HCT116 (cell line): Measurements from ENCODE around the gene MBTPS1. TPM values are rescaled to one million over a fixed set of nuclear protein-coding genes. Genes with fewer than 3 reads are reported as not detected.

ENCODE experiments used
- ATAC-seq: fragments of 200-7000 bp; cut with Tn5 transposase; 2 replicates; pipeline ENCODE4 v1.9.1; 2020; ENCODE audit warnings: mild to moderate bottlenecking, moderate library complexity
- BruUV-seq: library from RNA; stranded (reverse); fragments of 400-500 nt; replicated peaks from 2 replicates; lab custom pipeline; 2021; lab: Mats Ljungman, UMichigan
- CTCF ChIA-PET: fragments of 300-600 bp; sonication (Branson Sonifier 250); formaldehyde crosslinking; loops from one replicate; lab custom pipeline; 2021; ENCODE audit warnings: antibody characterized with exemption; lab: Charles Lee
- POLR2A ChIA-PET: fragments of 300-600, 350-600 bp; sonication (Branson Sonifier 250); formaldehyde crosslinking; loops from one replicate; lab custom pipeline; 2021; ENCODE audit warnings: antibody characterized with exemption; lab: Charles Lee
- RAD21 ChIA-PET, 2 experiments: fragments of 300-600 bp; sonication (Branson Sonifier 250); formaldehyde crosslinking; loops; one replicate each; lab custom pipeline; 2023; ENCODE audit warnings: low total read pairs in 2 of 2; ENCODE audit not compliant: uncharacterized antibody in 2 of 2, unreplicated experiment in 2 of 2, low non-redundant PET in 1 of 2; lab: Charles Lee
- DNase-seq: peaks from one replicate; pipeline ENCODE4 v3.0.0-alpha.2; 2010; ENCODE audit warnings: low read depth, low spot score
- H2AFZ ChIP-seq: fragments of 200-600 bp; shearing (Covaris generic), sonication (generic); 2 replicates; pipeline ENCODE4 v1.6.1; 2017; ENCODE audit warnings: low read depth, mixed run types, mixed read lengths, antibody characterized with exemption, low read length; ENCODE audit not compliant: poor library complexity, severe bottlenecking
- H3K27ac ChIP-seq: 2 replicates; pipeline ENCODE4 v1.5.1; 2012; ENCODE audit warnings: low read depth, low read length
- H3K27me3 ChIP-seq: fragments of 200-600 bp; sonication (generic); 2 replicates; pipeline ENCODE4 v1.6.1; 2016; ENCODE audit warnings: mixed run types, low read length, mixed read lengths; ENCODE audit not compliant: insufficient read depth
- H3K36me3 ChIP-seq, 2 experiments: fragments of 200-500 bp in 1 of 2; fragments of 200-600 bp in 1 of 2; sonication (Bioruptor generic) in 1 of 2; sonication (generic) in 1 of 2; 2 replicates each; pipeline versions ENCODE4 v1.5.1 to v1.6.1; 2014 to 2016; ENCODE audit warnings: low read length in 2 of 2, inconsistent platforms in 1 of 2, mixed read lengths in 1 of 2, mixed run types in 1 of 2; ENCODE audit not compliant: insufficient read depth in 2 of 2, control insufficient read depth in 1 of 2
- H3K4me1 ChIP-seq, 2 experiments: fragments of 200-600 bp in 1 of 2; sonication (generic) in 1 of 2; 2 replicates each; pipeline versions ENCODE4 v1.5.1 to v1.6.1; 2012 to 2017; ENCODE audit warnings: low read length in 2 of 2, inconsistent platforms in 1 of 2, mild to moderate bottlenecking in 1 of 2, mixed read lengths in 1 of 2, mixed run types in 1 of 2, moderate library complexity in 1 of 2; ENCODE audit not compliant: insufficient read depth in 2 of 2, control insufficient read depth in 1 of 2
- H3K4me2 ChIP-seq: fragments of 200-600 bp; sonication (generic); 2 replicates; pipeline ENCODE4 v1.6.1; 2017; ENCODE audit warnings: mixed run types, low read length, mixed read lengths
- H3K4me3 ChIP-seq, 2 experiments: fragments of 200-600 bp in 1 of 2; sonication (generic) in 1 of 2; replicated peaks in 1 of 2; 2 replicates each; pipeline ENCODE4 v1.5.1; 2011 to 2016; ENCODE audit warnings: low read length in 2 of 2, control low read depth in 1 of 2, low read depth in 1 of 2, mild to moderate bottlenecking in 1 of 2, mixed read lengths in 1 of 2, mixed run types in 1 of 2
- H3K79me2 ChIP-seq: fragments of 200-600 bp; sonication (generic); 2 replicates; pipeline ENCODE4 v1.6.1; 2017; ENCODE audit warnings: mild to moderate bottlenecking, mixed run types, low read length, moderate library complexity, mixed read lengths; ENCODE audit not compliant: insufficient read depth
- H3K9ac ChIP-seq: fragments of 200-600 bp; sonication (generic); 2 replicates; pipeline ENCODE4 v1.6.1; 2016; ENCODE audit warnings: low read length, mixed read lengths
- H3K9me2 ChIP-seq: fragments of 200-600 bp; sonication (generic), shearing (Covaris generic); 2 replicates; pipeline ENCODE4 v1.6.1; 2017; ENCODE audit warnings: mixed run types, mild to moderate bottlenecking, moderate library complexity; ENCODE audit not compliant: insufficient read depth
- H3K9me3 ChIP-seq, 2 experiments: fragments of 200-500 bp in 1 of 2; fragments of 200-600 bp in 1 of 2; sonication (Bioruptor generic) in 1 of 2; sonication (generic) in 1 of 2; 2 replicates each; pipeline ENCODE4 v1.6.1; 2014 to 2017; ENCODE audit warnings: low read length in 2 of 2, mixed read lengths in 2 of 2, inconsistent platforms in 1 of 2, low read depth in 1 of 2, mild to moderate bottlenecking in 1 of 2, mixed run types in 1 of 2, moderate library complexity in 1 of 2; ENCODE audit not compliant: control insufficient read depth in 1 of 2, insufficient read depth in 1 of 2
- H4K20me1 ChIP-seq: fragments of 200-600 bp; sonication (generic), shearing (Covaris generic); 2 replicates; pipeline ENCODE4 v1.6.1; 2017; ENCODE audit warnings: mixed run types, mild to moderate bottlenecking, moderate library complexity; ENCODE audit not compliant: insufficient read depth
- MAX ChIP-seq: IDR thresholded peaks from 2 replicates; pipeline ENCODE4 v1.6.1; 2012
- SP1 ChIP-seq: IDR thresholded peaks from 2 replicates; pipeline ENCODE4 v1.6.1; 2012; ENCODE audit warnings: low read depth
- intact Hi-C: fragments of 100-400 bp; cut with micrococcal nuclease; formaldehyde crosslinking; loops from 2 replicates; pipeline ENCODE4 v1.10.0; 2022
- total RNA-seq: library from RNA; stranded (reverse); gene quantifications from one replicate; pipeline ENCODE4 v1.2.1, GENCODE V29; 2021; ENCODE audit not compliant: unreplicated experiment
- TF ChIP-seq, protein P1 (sequence below), 3 experiments: fragments of 200-600 bp in 1 of 3; sonication (generic) in 1 of 3; IDR thresholded peaks in 2 of 3; conservative IDR thresholded peaks in 1 of 3; 2 replicates each; pipeline ENCODE4 v1.5.1; 2012 to 2017; ENCODE audit warnings: low read depth in 2 of 3, low read length in 2 of 3, antibody characterized with exemption in 1 of 3, borderline replicate concordance in 1 of 3, control low read depth in 1 of 3, mild to moderate bottlenecking in 1 of 3, mixed read lengths in 1 of 3, mixed run types in 1 of 3, moderate library complexity in 1 of 3; ENCODE audit not compliant: insufficient read depth in 1 of 3

Gene MBTPS1
- total RNA-seq, 1 experiment from 2014 or later = 111 TPM

GRCh38 chr16:84159007-84159406 lies 42.3 kb upstream of the MBTPS1 start (continued):
- TF ChIP-seq MAX = no peak
- TF ChIP-seq, protein P1, sequence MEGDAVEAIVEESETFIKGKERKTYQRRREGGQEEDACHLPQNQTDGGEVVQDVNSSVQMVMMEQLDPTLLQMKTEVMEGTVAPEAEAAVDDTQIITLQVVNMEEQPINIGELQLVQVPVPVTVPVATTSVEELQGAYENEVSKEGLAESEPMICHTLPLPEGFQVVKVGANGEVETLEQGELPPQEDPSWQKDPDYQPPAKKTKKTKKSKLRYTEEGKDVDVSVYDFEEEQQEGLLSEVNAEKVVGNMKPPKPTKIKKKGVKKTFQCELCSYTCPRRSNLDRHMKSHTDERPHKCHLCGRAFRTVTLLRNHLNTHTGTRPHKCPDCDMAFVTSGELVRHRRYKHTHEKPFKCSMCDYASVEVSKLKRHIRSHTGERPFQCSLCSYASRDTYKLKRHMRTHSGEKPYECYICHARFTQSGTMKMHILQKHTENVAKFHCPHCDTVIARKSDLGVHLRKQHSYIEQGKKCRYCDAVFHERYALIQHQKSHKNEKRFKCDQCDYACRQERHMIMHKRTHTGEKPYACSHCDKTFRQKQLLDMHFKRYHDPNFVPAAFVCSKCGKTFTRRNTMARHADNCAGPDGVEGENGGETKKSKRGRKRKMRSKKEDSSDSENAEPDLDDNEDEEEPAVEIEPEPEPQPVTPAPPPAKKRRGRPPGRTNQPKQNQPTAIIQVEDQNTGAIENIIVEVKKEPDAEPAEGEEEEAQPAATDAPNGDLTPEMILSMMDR (IDR thresholded peaks at IDR 0.05 in 2 of 3, conservative IDR thresholded peaks at IDR 0.05 in 1 of 3; ENCODE audit: borderline replicate concordance in 1 of 3, insufficient read depth in 1 of 3, low read depth in 2 of 3, low read length in 2 of 3) = no peak

DNA sequence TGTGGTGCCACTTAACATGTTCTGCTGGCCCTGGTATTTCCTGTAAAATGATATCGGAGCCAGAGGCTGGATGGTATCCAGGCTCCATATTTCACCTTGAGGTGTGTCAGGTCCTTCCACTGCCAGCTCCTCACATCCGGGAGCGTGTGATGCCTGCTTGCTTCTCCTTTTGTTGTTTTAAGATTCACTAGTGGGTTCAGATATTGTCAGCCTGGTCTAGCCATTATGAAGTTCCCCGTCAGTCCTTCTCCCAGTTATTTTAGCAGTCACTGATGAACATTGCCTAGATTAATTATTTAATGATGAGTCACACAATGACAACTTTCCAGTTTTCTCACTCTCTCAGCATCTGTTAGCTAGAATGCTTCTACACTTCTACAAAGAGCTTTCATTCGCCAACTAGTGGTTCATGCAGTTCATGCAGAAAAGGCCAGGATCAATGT lies 39.6 kb upstream of the MBTPS1 start:
- Histone ChIP-seq H3K27ac (no peak overlapping the region), H3K4me3 (no peak overlapping the region), H4K20me1 (no peaks in the 10 kb centered on the region), H2AFZ (no peak overlapping the region), H3K79me2 (no peaks in the 10 kb centered on the region), H3K4me1 (peaks cover 0 to 10% of the 10 kb centered on the region in 2 experiments; a peak in 2 of 4 replicates), H3K27me3 (peaks cover 7% of the 10 kb centered on the region; the same call in 1 of the 2 replicates), H3K9me3 (no peaks in the 10 kb centered on the region; a peak in 1 of 4 replicates), H3K9ac (no peak overlapping the region), H3K4me2 (no peak overlapping the region), H3K36me3 (no peaks in the 10 kb centered on the region), H3K9me2 (no peaks in the 10 kb centered on the region)
- intact Hi-C loops = no loop called here
- POLR2A ChIA-PET = no interaction called here
- TF ChIP-seq, protein P1 (IDR thresholded peaks at IDR 0.05 in 2 of 3, conservative IDR thresholded peaks at IDR 0.05 in 1 of 3; ENCODE audit: borderline replicate concordance in 1 of 3, insufficient read depth in 1 of 3, low read depth in 2 of 3, low read length in 2 of 3) = 0 out of 6 replicates have a peak, but pooled peaks of 1 of the 3 experiments have one; percentile 17
- TF ChIP-seq MAX = 0 out of 2 replicates have a peak, but pooled peaks have one; percentile 13
- no peak for TF ChIP-seq SP1
- BruUV-seq = no TSS peak
- DNase-seq (no peak), ATAC-seq (peak; percentile 60)
- RAD21 ChIA-PET = no interaction called here
- CTCF ChIA-PET = interaction anchor here (1.1 to 1.8 kb wide), 2 partner anchors 9 to 31 kb away, joined by 6 to 8 read pairs; partner anchors contain the start of gene TAF1C
